Mucosa of rectum (tissue), 2 donors: ENCODE data around the gene SMC1B.
"Not testable (repeated sequence)": the region's sequence is repeated elsewhere in the genome, so short reads cannot be mapped to it uniquely, and the experiment has no call there.

ENCODE experiments used
- H3K27ac ChIP-seq, 2 donors: one replicate each; pipeline ENCODE4 v1.7.0; 2013; ENCODE audit warnings: inconsistent platforms in 2 of 2, low read depth in 2 of 2, low read length in 2 of 2
- H3K27me3 ChIP-seq, 2 donors: one replicate each; pipeline ENCODE4 v1.7.0; 2013; ENCODE audit warnings: low read length in 2 of 2; ENCODE audit not compliant: control insufficient read depth in 2 of 2, insufficient read depth in 2 of 2
- H3K36me3 ChIP-seq, 2 donors: one replicate each; pipeline ENCODE4 v1.7.0; 2013; ENCODE audit warnings: low read length in 2 of 2; ENCODE audit not compliant: control insufficient read depth in 2 of 2, insufficient read depth in 2 of 2
- H3K4me1 ChIP-seq, 2 donors: one replicate each; pipeline ENCODE4 v1.7.0; 2013; ENCODE audit warnings: low read length in 2 of 2, mild to moderate bottlenecking in 1 of 2; ENCODE audit not compliant: control insufficient read depth in 2 of 2, insufficient read depth in 2 of 2
- H3K4me3 ChIP-seq, 2 donors: one replicate each; pipeline ENCODE4 v1.7.0; 2013; ENCODE audit warnings: low read length in 2 of 2
- H3K9ac ChIP-seq, 2 donors: one replicate each; pipeline ENCODE4 v1.7.0; 2013; ENCODE audit warnings: low read length in 2 of 2, low read depth in 1 of 2, mild to moderate bottlenecking in 1 of 2
- H3K9me3 ChIP-seq, 2 donors: one replicate each; pipeline ENCODE4 v1.7.0; 2013; ENCODE audit warnings: low read length in 2 of 2; ENCODE audit not compliant: control insufficient read depth in 2 of 2
- donor health status: healthy.
- donor health status: Normal muscosa, but diverticular disease.

SMC1B gene

GRCh38 chr22:45453764-45454163 is 40.4 kb upstream of the SMC1B start:
- Histone ChIP-seq H3K27ac (no peak overlapping the region), H3K4me1 (peaks cover 3% of the 10 kb centered on the region in 2 donors), H3K9me3 (no peaks in the 10 kb centered on the region)

GRCh38 chr22:45452565-45453379 is 39.4 kb upstream of the SMC1B start:
- H3K9ac ChIP-seq = no peak overlapping the region
- no peak overlapping the region for H3K4me3 ChIP-seq
- peak overlapping the region in 1 of 2 donors; percentile 47 for H3K27ac ChIP-seq
- no peaks in the 10 kb centered on the region for H3K27me3 ChIP-seq
- H3K4me1 ChIP-seq = peaks cover 3% of the 10 kb centered on the region in 2 donors
- H3K9me3 ChIP-seq = no peaks in the 10 kb centered on the region
- H3K36me3 ChIP-seq = no peaks in the 10 kb centered on the region

More at GRCh38 chr22:45453764-45454163, 40.4 kb upstream of the SMC1B start:
- no peak overlapping the region for H3K4me3 ChIP-seq
- no peaks in the 10 kb centered on the region for H3K36me3 ChIP-seq
- H3K9ac ChIP-seq = no peak overlapping the region
- H3K27me3 ChIP-seq = no peaks in the 10 kb centered on the region

GRCh38 chr22:45451972-45452371 is 38.6 kb upstream of the SMC1B start:
- Histone ChIP-seq H3K27ac (no peak overlapping the region), H3K9ac (no peak overlapping the region), H3K36me3 (no peaks in the 10 kb centered on the region), H3K4me3 (no peak overlapping the region), H3K27me3 (no peaks in the 10 kb centered on the region), H3K9me3 (no peaks in the 10 kb centered on the region), H3K4me1 (peaks cover 3% of the 10 kb centered on the region in 2 donors)

DNA sequence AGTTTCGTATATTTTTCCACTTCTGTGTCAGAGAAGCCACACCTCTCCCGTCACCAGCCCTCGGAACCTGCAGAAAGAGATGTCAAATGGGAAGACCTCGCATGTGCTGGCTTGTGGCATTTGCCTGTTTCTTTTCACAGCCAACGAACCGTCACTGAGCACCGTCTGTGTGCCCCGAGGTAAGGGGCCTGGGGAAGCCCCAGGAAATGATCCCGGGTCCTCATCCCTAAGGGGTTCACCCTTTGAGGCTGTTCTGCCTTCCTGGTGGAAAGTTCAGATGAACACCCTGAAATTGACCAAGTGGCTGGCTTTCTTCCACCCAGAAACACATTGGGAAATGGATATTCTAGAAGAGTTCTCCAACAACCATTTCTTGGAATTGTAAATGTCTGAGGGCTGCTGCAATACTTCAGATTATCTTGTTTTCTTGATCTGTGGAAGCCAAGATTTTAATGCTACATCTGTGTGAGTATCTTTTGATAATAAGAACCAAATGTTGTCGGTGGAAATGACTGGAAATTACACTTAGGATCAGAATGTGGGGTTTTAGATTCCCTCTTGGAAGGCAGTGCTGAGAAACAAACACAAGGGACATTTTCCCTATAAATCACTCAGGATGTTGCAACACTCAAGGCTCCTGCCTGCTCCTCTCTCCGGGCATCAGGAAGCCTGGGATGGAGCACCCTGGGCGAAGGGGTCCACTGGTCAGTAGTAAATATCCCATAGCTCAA is 37.7 kb upstream of the SMC1B start:
- Histone ChIP-seq H3K9me3 (no peaks in the 10 kb centered on the region), H3K4me3 (no peak overlapping the region), H3K4me1 (peaks cover 3% of the 10 kb centered on the region in 2 donors), H3K27ac (peak overlapping the region; percentile 51 to 61), H3K9ac (no peak overlapping the region), H3K27me3 (no peaks in the 10 kb centered on the region), H3K36me3 (no peaks in the 10 kb centered on the region)

DNA sequence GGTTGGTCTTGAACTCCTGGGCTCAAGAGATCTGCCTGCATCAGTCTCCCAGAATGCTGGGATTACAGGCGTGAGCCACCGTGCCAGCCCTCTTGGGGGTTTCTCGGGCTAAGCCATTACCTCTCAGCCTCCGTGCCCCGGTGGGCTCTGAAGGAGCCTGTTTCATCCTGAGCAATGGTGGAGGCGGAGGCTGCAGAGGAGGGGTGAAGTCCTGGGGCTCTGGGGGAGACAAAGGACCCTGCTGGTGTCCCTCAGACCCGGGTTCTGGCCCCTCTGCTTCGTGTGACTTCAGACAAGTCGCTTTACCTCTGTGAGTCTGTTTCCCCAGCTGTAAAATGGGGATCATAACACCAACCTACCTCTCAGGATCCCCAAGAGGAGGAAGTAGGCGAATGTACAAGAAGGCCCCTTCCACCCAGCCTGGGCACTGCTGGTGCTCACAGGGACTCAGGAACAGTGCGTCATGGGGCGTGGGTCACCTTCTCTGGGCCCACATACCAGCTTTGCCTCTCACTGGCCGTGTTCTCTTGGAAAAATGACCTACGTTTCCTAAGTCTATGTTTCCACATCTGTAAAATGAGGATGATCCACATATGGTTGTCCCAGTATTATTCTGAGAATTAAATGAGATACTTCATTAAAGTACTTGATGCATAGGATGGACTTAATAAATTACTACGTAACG is 36.8 kb upstream of the SMC1B start:
- no peak overlapping the region for H3K4me3 ChIP-seq
- no peaks in the 10 kb centered on the region for H3K36me3 ChIP-seq
- no peaks in the 10 kb centered on the region for H3K27me3 ChIP-seq
- H3K9me3 ChIP-seq = no peaks in the 10 kb centered on the region
- H3K4me1 ChIP-seq = peaks cover 3% of the 10 kb centered on the region in 2 donors
- no peak overlapping the region for H3K9ac ChIP-seq
- peak overlapping the region; percentile 32 to 51 for H3K27ac ChIP-seq

GRCh38 chr22:45449442-45449841 is 36.0 kb upstream of the SMC1B start:
- H3K4me3 ChIP-seq, H3K9me3 ChIP-seq, H3K4me1 ChIP-seq, H3K27ac ChIP-seq, H3K27me3 ChIP-seq, H3K36me3 ChIP-seq, H3K9ac ChIP-seq: not testable (repeated sequence)

DNA sequence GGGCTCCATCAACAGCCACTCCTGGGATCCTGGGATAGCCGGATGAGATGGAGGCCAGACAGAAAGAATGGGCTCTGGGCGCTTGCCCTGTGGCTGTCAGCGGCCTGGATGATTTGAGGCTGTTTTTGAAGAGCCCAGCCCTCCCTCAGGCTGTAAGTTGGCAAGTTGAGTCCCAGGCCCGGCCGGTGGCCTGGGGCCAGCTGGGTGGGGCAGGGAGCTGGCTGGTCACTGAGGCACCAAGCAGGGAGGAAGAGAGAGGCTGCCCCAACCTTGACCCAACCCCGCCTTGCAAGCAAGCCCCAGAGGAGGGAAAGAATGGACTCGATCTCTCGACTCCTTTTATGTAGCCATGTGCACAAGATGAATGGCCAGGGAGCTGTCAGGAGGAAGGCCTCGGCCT is 35.0 kb upstream of the SMC1B start:
- Histone ChIP-seq H3K9ac (no peak overlapping the region), H3K9me3 (no peaks in the 10 kb centered on the region), H3K27ac (no peak overlapping the region), H3K27me3 (no peaks in the 10 kb centered on the region), H3K36me3 (no peaks in the 10 kb centered on the region), H3K4me3 (no peak overlapping the region), H3K4me1 (peaks cover 3% of the 10 kb centered on the region in 2 donors)

- not testable (repeated sequence) for H3K36me3 ChIP-seq, H3K9me3 ChIP-seq, H3K27me3 ChIP-seq, H3K4me1 ChIP-seq, H3K4me3 ChIP-seq, H3K9ac ChIP-seq, H3K27ac ChIP-seq
Measured at GRCh38 chr22:45447596-45447995, 34.2 kb upstream of the SMC1B start.

DNA sequence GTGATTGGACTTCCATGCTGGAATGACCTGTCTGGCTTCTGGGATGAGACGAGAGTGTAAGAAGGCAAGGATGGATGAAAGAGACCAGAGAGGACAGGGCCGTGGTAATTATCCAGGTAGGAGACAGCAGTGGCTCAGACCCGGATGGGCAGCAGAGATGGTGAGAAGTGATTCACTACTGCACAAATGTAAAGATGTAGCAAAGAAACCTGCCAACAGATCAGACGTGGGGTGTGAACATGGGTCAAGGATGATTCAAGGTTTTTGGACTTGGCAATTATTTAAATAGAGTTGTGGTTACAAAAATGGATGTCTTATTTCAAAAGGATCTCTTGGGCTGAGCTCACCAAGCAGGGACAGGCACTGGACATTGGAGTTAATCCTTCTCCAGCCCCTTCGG is 32.8 kb upstream of the SMC1B start:
- no peaks in the 10 kb centered on the region for H3K9me3 ChIP-seq

More for the DNA sequence above, 32.8 kb upstream of the SMC1B start:
- Histone ChIP-seq H3K27ac (no peak overlapping the region), H3K27me3 (no peaks in the 10 kb centered on the region), H3K9ac (no peak overlapping the region), H3K36me3 (no peaks in the 10 kb centered on the region), H3K4me3 (no peak overlapping the region), H3K4me1 (peaks cover 1 to 3% of the 10 kb centered on the region in 2 donors)
